Measurements from ENCODE around the gene ZHX3. TPM values are rescaled to one million over a fixed set of nuclear protein-coding genes. Genes with fewer than 3 reads are reported as not detected.

ZHX3 gene
- total RNA-seq, 1 donor from 2014 or later, result 34.6 TPM

DNA sequence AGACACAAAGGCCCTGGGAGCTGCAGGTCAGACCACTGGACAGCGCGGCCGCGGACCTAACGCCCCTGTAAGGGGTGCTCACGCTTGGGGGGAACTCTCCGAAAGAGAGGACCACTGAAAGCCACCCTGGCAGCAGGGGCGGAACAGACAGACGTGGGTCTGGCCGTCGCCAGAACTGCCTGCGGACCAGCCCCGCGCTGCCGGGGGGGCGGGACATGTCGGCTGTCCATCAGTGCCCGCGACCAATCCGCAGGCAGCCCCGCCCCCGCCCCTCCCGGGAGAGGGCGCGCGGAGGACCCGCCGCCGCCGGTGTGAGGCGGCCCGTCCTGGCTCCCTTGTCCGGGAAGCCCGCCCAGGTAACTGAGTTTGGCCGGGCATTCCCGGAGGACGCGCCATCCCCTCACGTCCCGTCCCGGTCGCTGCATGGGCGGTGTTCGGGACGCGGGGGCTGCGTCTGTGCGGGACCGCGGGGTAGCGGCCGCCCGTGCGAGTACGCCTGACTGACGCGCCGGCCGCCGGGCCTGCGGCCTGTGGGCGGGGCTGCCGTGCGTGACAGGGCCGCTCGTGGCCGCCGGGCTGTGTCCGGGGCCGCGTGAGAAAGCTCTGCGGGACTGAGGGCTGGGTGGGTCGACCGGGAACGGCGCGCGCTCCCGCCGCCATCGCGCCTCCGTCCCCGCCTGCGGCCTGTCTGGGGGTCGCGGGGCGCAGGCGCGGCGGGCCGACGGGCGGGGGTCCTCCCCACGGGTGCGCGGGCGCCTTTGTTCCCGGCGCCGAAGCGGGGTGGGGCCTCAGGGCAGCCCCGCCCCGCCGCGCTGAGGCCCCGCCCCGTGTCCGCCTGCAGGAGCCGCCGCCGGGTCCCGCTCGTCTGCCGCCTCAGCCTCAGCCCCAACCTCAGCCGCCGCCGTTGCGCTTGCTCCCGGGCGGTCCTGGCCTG lies 180.6 kb downstream of the ZHX3 start, which contains the start of gene PLCG1:
Gene PLCG1 (plus strand): TSS at position 864 of the 934 bp plus-strand sequence. CDS start 99 bp downstream, outside the sequence.
- TF ChIP-seq, protein P1, sequence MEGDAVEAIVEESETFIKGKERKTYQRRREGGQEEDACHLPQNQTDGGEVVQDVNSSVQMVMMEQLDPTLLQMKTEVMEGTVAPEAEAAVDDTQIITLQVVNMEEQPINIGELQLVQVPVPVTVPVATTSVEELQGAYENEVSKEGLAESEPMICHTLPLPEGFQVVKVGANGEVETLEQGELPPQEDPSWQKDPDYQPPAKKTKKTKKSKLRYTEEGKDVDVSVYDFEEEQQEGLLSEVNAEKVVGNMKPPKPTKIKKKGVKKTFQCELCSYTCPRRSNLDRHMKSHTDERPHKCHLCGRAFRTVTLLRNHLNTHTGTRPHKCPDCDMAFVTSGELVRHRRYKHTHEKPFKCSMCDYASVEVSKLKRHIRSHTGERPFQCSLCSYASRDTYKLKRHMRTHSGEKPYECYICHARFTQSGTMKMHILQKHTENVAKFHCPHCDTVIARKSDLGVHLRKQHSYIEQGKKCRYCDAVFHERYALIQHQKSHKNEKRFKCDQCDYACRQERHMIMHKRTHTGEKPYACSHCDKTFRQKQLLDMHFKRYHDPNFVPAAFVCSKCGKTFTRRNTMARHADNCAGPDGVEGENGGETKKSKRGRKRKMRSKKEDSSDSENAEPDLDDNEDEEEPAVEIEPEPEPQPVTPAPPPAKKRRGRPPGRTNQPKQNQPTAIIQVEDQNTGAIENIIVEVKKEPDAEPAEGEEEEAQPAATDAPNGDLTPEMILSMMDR (IDR thresholded peaks at IDR 0.05; ENCODE audit: borderline replicate concordance), result no peak
- peak; percentile 92 for DNase-seq
- Histone ChIP-seq H3K27me3 (ENCODE audit: low read depth) (no peaks in the 10 kb centered on the region), H3K4me1 (peaks cover 68% of the 10 kb centered on the region), H3K9me3 (replicated peaks) (no peaks in the 10 kb centered on the region), H3K27ac (replicated peaks) (peak within 1 kb of the TSS; percentile 99), H3K4me3 (peak within 1 kb of the TSS; percentile 77), H3K36me3 (no peaks in the 10 kb centered on the region)
- intact Hi-C loops (cut with micrococcal nuclease), result loop anchor here (10.0 kb wide), 1 partner anchor 278 kb away; no protein-coding TSS in a partner anchor

DNA sequence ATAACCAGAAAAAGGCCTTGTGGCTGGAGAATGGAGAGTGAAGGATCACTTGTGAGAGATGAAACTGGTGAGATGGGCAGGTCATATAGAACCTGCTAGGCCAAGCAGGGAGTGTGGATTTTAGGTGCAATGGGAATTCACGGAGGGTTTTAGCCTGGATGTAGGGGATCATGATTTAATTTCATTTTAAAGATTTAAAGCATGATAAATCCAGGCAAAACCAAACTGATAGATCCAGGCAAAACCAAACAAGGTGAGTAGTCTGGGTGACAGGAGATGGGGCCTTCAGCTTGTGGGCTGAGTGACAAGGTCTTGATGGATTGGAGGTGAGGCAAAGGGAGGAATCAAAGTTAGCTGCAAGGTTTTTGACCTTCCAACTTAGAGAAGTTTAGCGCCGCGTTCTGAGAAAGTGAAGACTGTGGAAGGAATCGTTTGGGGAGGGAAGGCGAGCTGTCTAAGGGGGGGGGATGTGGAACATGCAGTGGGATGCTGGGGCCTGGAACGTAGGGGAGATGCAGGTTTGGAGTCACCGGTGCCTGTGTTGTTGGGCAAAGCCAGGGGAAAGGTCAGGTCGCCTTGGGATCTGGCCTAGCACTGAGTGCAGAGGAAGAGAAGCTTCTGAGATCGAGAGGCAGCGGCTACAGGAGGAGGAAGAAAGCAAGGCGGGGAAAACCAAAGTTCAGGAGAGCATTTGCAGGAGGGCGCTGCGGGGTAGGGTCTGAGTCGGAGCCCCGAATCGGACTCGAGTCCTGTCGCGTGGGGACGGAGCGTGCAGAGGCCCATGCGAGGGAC lies 181.4 kb downstream of the ZHX3 start:
- H3K9me3 ChIP-seq (replicated peaks), result no peaks in the 10 kb centered on the region
- H3K4me3 ChIP-seq, result peak overlapping the region; percentile 77
- no peaks in the 10 kb centered on the region for H3K36me3 ChIP-seq
- intact Hi-C loops (cut with micrococcal nuclease), result loop anchor here (10.0 kb wide), 1 partner anchor 279 kb away; no protein-coding TSS in a partner anchor
- H3K27me3 ChIP-seq (ENCODE audit: low read depth), result no peaks in the 10 kb centered on the region
- no peak for DNase-seq
- TF ChIP-seq, protein P1 (IDR thresholded peaks at IDR 0.05; ENCODE audit: borderline replicate concordance), result no peak
- H3K27ac ChIP-seq (replicated peaks), result peak overlapping the region; percentile 99
- H3K4me1 ChIP-seq, result peaks cover 59% of the 10 kb centered on the region

DNA sequence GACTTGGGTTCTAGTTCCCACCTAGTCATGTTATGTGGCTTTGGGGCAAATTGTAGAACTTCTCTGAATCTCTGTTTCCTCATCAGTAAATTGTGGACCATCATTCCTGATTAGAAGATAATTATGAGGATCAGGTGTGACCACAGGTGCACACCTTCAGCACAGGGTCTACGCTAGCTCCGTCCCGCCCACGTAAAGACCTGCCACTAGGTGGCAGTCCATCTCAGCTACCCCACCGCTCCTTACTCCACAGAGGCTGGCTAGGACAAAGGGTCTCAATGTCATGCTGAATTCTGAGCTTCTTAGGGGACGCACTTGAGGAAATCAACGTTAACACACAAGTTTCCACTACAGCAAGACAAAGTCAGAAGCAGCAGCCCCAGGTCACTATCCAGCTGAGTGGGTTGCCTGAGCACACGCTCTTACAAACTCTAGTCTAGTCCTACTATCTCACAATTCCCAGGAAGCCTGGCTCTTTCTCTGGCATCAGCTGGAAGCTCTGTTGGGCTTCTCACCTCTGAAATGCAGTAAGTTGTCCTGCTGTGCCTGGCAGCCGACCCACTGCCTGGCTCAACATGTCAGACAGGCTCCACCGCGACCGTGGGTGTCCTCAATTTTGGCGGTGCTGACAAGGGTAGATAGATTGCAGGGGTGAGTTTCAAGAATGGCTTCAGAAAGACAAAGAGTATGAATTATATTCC lies 182.2 kb downstream of the ZHX3 start:
- no peak for DNase-seq
- intact Hi-C loops (cut with micrococcal nuclease), result loop anchor here (10.0 kb wide), 1 partner anchor 279 kb away; no protein-coding TSS in a partner anchor
- Histone ChIP-seq H3K9me3 (replicated peaks) (no peaks in the 10 kb centered on the region), H3K27me3 (ENCODE audit: low read depth) (no peaks in the 10 kb centered on the region), H3K4me1 (peaks cover 52% of the 10 kb centered on the region), H3K4me3 (no peak overlapping the region), H3K36me3 (no peaks in the 10 kb centered on the region), H3K27ac (replicated peaks) (peak overlapping the region; percentile 99)
- TF ChIP-seq, protein P1 (IDR thresholded peaks at IDR 0.05; ENCODE audit: borderline replicate concordance), result peak; percentile 84

DNA sequence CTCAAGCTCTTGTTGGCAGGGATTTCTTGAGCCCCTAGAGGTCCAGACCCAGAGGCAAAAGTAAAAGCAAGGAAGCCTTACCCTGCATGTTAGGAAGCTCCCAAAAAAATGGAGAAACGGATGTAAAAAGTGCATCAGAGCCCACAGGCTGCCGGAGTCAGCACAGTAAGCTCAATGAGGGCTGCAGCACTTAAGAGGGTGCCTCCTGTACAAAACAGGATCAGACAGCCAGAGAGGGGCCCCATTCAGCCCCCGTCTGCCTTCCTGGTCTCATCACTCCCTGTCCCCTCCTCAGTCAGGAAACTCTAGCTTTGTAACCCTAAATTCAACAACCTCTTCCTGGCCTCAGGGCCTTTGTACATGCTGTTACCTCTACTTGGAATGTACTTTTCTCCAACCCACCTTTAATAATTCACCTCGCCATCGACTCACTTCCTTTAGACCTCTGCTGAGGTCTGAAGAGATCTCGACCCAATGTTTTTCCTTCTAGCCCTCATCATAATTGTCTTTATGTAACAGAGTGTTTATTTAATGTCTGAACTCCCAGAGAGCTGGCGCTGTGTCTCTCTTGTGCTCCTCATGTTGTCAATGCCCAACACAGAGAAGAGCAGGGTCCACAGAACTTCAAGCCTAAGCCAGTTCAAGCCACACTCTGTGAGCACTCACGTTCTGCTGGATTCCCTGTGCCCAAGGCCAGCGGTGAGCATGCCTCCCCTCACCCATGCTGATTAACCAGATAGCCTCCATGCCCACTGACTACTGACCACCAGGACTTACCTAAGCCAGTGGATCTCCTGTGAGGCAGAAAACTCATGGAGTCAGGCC lies 183.0 kb downstream of the ZHX3 start:
- H3K36me3 ChIP-seq, result no peaks in the 10 kb centered on the region
- no peak overlapping the region for H3K4me3 ChIP-seq
- H3K4me1 ChIP-seq, result peaks cover 44% of the 10 kb centered on the region
- no peaks in the 10 kb centered on the region for H3K27me3 ChIP-seq (ENCODE audit: low read depth)
- TF ChIP-seq, protein P1 (IDR thresholded peaks at IDR 0.05; ENCODE audit: borderline replicate concordance), result no peak
- H3K27ac ChIP-seq (replicated peaks), result no peak overlapping the region
- intact Hi-C loops (cut with micrococcal nuclease), result loop anchor here (10.0 kb wide), 1 partner anchor 280 kb away; no protein-coding TSS in a partner anchor
- DNase-seq, result no peak
- H3K9me3 ChIP-seq (replicated peaks), result no peaks in the 10 kb centered on the region

Data from left ventricle myocardium inferior (tissue), 1 donor.